OCI-LY3 (cell line): Measurements from ENCODE around the gene NGEF.

ENCODE experiments used
- H2AFZ ChIP-seq: fragments of 200-600, 300-600 bp; shearing (Covaris generic); 2 replicates; pipeline ENCODE4 v1.6.0; 2014; ENCODE audit warnings: antibody characterized with exemption, low read depth, low read length
- H3K27ac ChIP-seq: fragments of 200-600, 300-600 bp; sonication (generic); 2 replicates; pipeline ENCODE4 v1.5.1; 2014; ENCODE audit warnings: mild to moderate bottlenecking, low read length, moderate library complexity, mixed read lengths
- H3K27me3 ChIP-seq: fragments of 200-600, 300-600 bp; sonication (generic); 2 replicates; pipeline ENCODE4 v1.6.1; 2014; ENCODE audit warnings: low read depth, low read length, mixed read lengths
- H3K36me3 ChIP-seq: fragments of 200-600, 300-600 bp; sonication (generic); replicated peaks from 2 replicates; pipeline ENCODE3; 2014; ENCODE audit warnings: low read depth, low read length, mixed read lengths
- H3K4me1 ChIP-seq: fragments of 300-600, 200-600 bp; sonication (generic); 2 replicates; pipeline ENCODE4 v1.6.1; 2014; ENCODE audit warnings: low read length, mixed read lengths
- H3K4me2 ChIP-seq: fragments of 200-600, 300-600 bp; sonication (generic); 2 replicates; pipeline ENCODE4 v1.6.1; 2014; ENCODE audit warnings: low read length, mixed read lengths
- H3K4me3 ChIP-seq: fragments of 300-600, 200-600 bp; sonication (generic); 2 replicates; pipeline ENCODE4 v1.5.1; 2014; ENCODE audit warnings: antibody characterized with exemption, mild to moderate bottlenecking, low read length, moderate library complexity
- H3K79me2 ChIP-seq: fragments of 300-600, 200-600 bp; shearing (Covaris generic); 2 replicates; pipeline ENCODE4 v1.6.1; 2014; ENCODE audit warnings: mild to moderate bottlenecking, low read length, mixed read lengths
- H3K9ac ChIP-seq: fragments of 300-600, 200-600 bp; shearing (Covaris generic); 2 replicates; pipeline ENCODE4 v1.6.0; 2014; ENCODE audit warnings: mild to moderate bottlenecking, low read length, moderate library complexity
- H3K9me3 ChIP-seq: fragments of 200-600, 300-600 bp; shearing (Covaris generic); 2 replicates; pipeline ENCODE4 v1.6.1; 2014; ENCODE audit warnings: low read length, mixed read lengths; ENCODE audit not compliant: insufficient read depth
- H4K20me1 ChIP-seq: fragments of 200-600, 300-600 bp; sonication (generic); 2 replicates; pipeline ENCODE4 v1.6.1; 2016; ENCODE audit warnings: low read length, mixed read lengths; ENCODE audit not compliant: insufficient read depth
- EZH2phosphoT487 ChIP-seq: fragments of 200-600 bp; shearing (Covaris generic); IDR thresholded peaks from 2 replicates; pipeline ENCODE4 v1.6.1; 2018; ENCODE audit warnings: antibody characterized with exemption, mixed run types, low read depth
- TF ChIP-seq, protein P1 (sequence below): fragments of 200-600, 300-600 bp; sonication (generic); IDR thresholded peaks from 2 replicates; pipeline ENCODE4 v1.5.1; 2014; ENCODE audit warnings: antibody characterized with exemption, low read length, low read depth

NGEF gene

DNA sequence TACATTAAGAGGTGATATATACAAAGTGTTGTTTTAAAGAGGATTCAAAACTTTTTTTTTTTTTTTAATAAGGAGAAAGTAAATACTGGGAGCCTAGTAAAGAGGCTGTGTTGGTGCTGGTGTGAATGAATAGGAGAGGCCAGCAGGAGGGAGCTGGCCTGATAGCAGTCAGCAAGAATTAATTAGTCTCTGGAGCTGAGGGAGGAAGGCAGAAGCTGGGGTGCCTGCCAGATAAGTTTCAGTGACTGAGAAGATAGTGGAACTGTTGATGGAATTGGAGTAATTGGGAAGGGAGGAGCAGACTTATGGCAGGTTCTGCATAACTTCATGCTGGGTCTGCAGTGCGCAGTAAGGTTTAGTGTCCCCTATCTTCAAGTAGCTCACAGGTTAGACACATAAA, 179.2 kb downstream of the NGEF start:
- no peaks in the 10 kb centered on the region for H4K20me1 ChIP-seq
- H3K4me2 ChIP-seq, result no peak overlapping the region
- H3K36me3 ChIP-seq, result peaks cover 15% of the 10 kb centered on the region
- TF ChIP-seq, protein P1, sequence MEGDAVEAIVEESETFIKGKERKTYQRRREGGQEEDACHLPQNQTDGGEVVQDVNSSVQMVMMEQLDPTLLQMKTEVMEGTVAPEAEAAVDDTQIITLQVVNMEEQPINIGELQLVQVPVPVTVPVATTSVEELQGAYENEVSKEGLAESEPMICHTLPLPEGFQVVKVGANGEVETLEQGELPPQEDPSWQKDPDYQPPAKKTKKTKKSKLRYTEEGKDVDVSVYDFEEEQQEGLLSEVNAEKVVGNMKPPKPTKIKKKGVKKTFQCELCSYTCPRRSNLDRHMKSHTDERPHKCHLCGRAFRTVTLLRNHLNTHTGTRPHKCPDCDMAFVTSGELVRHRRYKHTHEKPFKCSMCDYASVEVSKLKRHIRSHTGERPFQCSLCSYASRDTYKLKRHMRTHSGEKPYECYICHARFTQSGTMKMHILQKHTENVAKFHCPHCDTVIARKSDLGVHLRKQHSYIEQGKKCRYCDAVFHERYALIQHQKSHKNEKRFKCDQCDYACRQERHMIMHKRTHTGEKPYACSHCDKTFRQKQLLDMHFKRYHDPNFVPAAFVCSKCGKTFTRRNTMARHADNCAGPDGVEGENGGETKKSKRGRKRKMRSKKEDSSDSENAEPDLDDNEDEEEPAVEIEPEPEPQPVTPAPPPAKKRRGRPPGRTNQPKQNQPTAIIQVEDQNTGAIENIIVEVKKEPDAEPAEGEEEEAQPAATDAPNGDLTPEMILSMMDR, result no peak
- no peak for TF ChIP-seq EZH2phosphoT487
- no peaks in the 10 kb centered on the region for H3K9me3 ChIP-seq
- H3K4me1 ChIP-seq, result peaks cover 13% of the 10 kb centered on the region
- H3K79me2 ChIP-seq, result no peaks in the 10 kb centered on the region
- H2AFZ ChIP-seq, result no peak overlapping the region
- H3K27me3 ChIP-seq, result no peaks in the 10 kb centered on the region
- no peak overlapping the region for H3K27ac ChIP-seq
- no peak overlapping the region for H3K4me3 ChIP-seq
- H3K9ac ChIP-seq, result no peak overlapping the region

DNA sequence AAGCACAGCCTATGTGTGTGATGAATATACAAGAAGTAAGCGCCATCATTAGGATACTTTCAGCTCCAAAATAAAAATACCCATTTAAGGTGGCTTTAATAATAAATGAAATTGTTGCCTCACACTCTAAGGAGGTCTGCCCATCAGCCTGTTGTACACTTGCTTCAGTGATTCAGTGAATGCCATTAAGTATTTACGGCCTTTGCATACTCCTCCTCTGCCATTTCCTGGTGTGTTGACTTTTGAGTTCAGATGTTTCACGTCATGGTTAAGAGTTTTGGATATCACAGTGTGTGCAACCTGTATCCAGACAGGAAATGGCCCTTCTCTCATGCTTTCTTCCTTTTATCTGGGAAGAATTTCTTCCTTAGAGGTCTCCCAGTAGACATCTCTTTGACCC, 181.6 kb downstream of the NGEF start:
- Histone ChIP-seq H3K27ac (no peak overlapping the region), H3K27me3 (no peaks in the 10 kb centered on the region), H3K36me3 (peaks cover 15% of the 10 kb centered on the region), H2AFZ (no peak overlapping the region), H3K79me2 (no peaks in the 10 kb centered on the region), H3K9ac (no peak overlapping the region), H3K4me3 (no peak overlapping the region), H4K20me1 (no peaks in the 10 kb centered on the region), H3K4me1 (no peaks in the 10 kb centered on the region), H3K9me3 (no peaks in the 10 kb centered on the region), H3K4me2 (no peak overlapping the region)
- no peak for TF ChIP-seq EZH2phosphoT487
- TF ChIP-seq, protein P1, result no peak

DNA sequence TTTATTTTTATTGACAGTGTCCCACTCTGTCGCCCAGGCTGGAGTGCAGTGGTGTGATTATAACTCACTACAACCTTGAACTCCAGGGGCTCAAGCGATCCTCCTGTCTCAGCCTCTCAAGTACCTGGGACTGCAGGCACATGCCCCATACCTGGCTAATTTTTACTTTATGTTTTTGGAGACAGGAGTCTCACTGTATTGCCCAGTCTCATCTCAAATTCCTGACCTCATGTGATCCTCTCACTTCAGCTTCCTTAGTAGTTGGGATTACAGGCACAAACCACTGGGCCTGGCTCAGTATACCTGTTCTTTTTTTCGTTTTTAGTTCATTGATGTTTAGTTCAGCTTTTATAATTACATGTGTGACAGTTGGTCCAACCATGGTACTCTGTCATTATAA, 183.1 kb downstream of the NGEF start:
- no peak overlapping the region for H3K27ac ChIP-seq
- H3K9ac ChIP-seq, result no peak overlapping the region
- peaks cover 9% of the 10 kb centered on the region for H3K36me3 ChIP-seq
- no peaks in the 10 kb centered on the region for H3K27me3 ChIP-seq
- no peak overlapping the region for H3K4me2 ChIP-seq
- H4K20me1 ChIP-seq, result no peaks in the 10 kb centered on the region
- TF ChIP-seq EZH2phosphoT487, result no peak
- H2AFZ ChIP-seq, result no peak overlapping the region
- no peaks in the 10 kb centered on the region for H3K4me1 ChIP-seq
- H3K79me2 ChIP-seq, result no peaks in the 10 kb centered on the region
- H3K9me3 ChIP-seq, result no peaks in the 10 kb centered on the region
- H3K4me3 ChIP-seq, result no peak overlapping the region
